Measurements from ENCODE around the gene GUCD1.

Gene GUCD1

GRCh38 chr22:24501301-24502005 is 53.5 kb downstream of the GUCD1 start:
- no peak for DNase-seq

- no peak for DNase-seq
These were observed 54.6 kb downstream of the GUCD1 start for GRCh38 chr22:24500277-24500820.

GRCh38 chr22:24499706-24500276 is 55.1 kb downstream of the GUCD1 start:
- no peak for DNase-seq

- no peak for DNase-seq
These were observed 56.1 kb downstream of the GUCD1 start for GRCh38 chr22:24498824-24499223.

GRCh38 chr22:24497841-24498258 is 57.1 kb downstream of the GUCD1 start:
- no peak for DNase-seq

- DNase-seq, result no peak
These were observed 58.3 kb downstream of the GUCD1 start for GRCh38 chr22:24496661-24497060.

- no peak for DNase-seq
These were observed 58.7 kb downstream of the GUCD1 start for GRCh38 chr22:24496234-24496633.

GRCh38 chr22:24495365-24495675 is 59.6 kb downstream of the GUCD1 start:
- no peak for DNase-seq

- no peak for DNase-seq
These were observed 60.2 kb downstream of the GUCD1 start, which contains the start of gene UPB1 for GRCh38 chr22:24494528-24495364. Gene UPB1, plus strand, starts transcription at chr22:24495332. Its CDS starts 72 bp downstream, at chr22:24495404.

GRCh38 chr22:24494167-24494527 is 60.8 kb downstream of the GUCD1 start:
- DNase-seq, result no peak

GRCh38 chr22:24492391-24492790 is 62.5 kb downstream of the GUCD1 start:
- no peak for DNase-seq

Data from suppressor macrophage treated with lipopolysaccharide for 4 hours (primary cell).